HCT116 (cell line): ENCODE results near the gene GLB1L. TPM values are rescaled to one million over a fixed set of nuclear protein-coding genes. Genes with fewer than 3 reads are reported as not detected.
A peak's percentile ranks its signal among the peaks of the same experiment; 100 is the strongest.

Experiments
- ATAC-seq: fragments of 200-7000 bp; cut with Tn5 transposase; 2 replicates; pipeline ENCODE4 v1.9.1; 2020; ENCODE audit warnings: mild to moderate bottlenecking, moderate library complexity
- BruUV-seq: library from RNA; stranded (reverse); fragments of 400-500 nt; replicated peaks from 2 replicates; lab custom pipeline; 2021; lab: Mats Ljungman, UMichigan
- CTCF ChIA-PET: fragments of 300-600 bp; sonication (Branson Sonifier 250); formaldehyde crosslinking; loops from one replicate; lab custom pipeline; 2021; ENCODE audit warnings: antibody characterized with exemption; lab: Charles Lee
- POLR2A ChIA-PET: fragments of 300-600, 350-600 bp; sonication (Branson Sonifier 250); formaldehyde crosslinking; loops from one replicate; lab custom pipeline; 2021; ENCODE audit warnings: antibody characterized with exemption; lab: Charles Lee
- RAD21 ChIA-PET, 2 experiments: fragments of 300-600 bp; sonication (Branson Sonifier 250); formaldehyde crosslinking; loops; one replicate each; lab custom pipeline; 2023; ENCODE audit warnings: low total read pairs in 2 of 2; ENCODE audit not compliant: uncharacterized antibody in 2 of 2, unreplicated experiment in 2 of 2, low non-redundant PET in 1 of 2; lab: Charles Lee
- DNase-seq: peaks from one replicate; pipeline ENCODE4 v3.0.0-alpha.2; 2010; ENCODE audit warnings: low read depth, low spot score
- H2AFZ ChIP-seq: fragments of 200-600 bp; shearing (Covaris generic), sonication (generic); 2 replicates; pipeline ENCODE4 v1.6.1; 2017; ENCODE audit warnings: low read depth, mixed run types, mixed read lengths, antibody characterized with exemption, low read length; ENCODE audit not compliant: poor library complexity, severe bottlenecking
- H3K27ac ChIP-seq: 2 replicates; pipeline ENCODE4 v1.5.1; 2012; ENCODE audit warnings: low read depth, low read length
- H3K27me3 ChIP-seq: fragments of 200-600 bp; sonication (generic); 2 replicates; pipeline ENCODE4 v1.6.1; 2016; ENCODE audit warnings: mixed run types, low read length, mixed read lengths; ENCODE audit not compliant: insufficient read depth
- H3K36me3 ChIP-seq, 2 experiments: fragments of 200-500 bp in 1 of 2; fragments of 200-600 bp in 1 of 2; sonication (Bioruptor generic) in 1 of 2; sonication (generic) in 1 of 2; 2 replicates each; pipeline versions ENCODE4 v1.5.1 to v1.6.1; 2014 to 2016; ENCODE audit warnings: low read length in 2 of 2, inconsistent platforms in 1 of 2, mixed read lengths in 1 of 2, mixed run types in 1 of 2; ENCODE audit not compliant: insufficient read depth in 2 of 2, control insufficient read depth in 1 of 2
- H3K4me1 ChIP-seq, 2 experiments: fragments of 200-600 bp in 1 of 2; sonication (generic) in 1 of 2; 2 replicates each; pipeline versions ENCODE4 v1.5.1 to v1.6.1; 2012 to 2017; ENCODE audit warnings: low read length in 2 of 2, inconsistent platforms in 1 of 2, mild to moderate bottlenecking in 1 of 2, mixed read lengths in 1 of 2, mixed run types in 1 of 2, moderate library complexity in 1 of 2; ENCODE audit not compliant: insufficient read depth in 2 of 2, control insufficient read depth in 1 of 2
- H3K4me2 ChIP-seq: fragments of 200-600 bp; sonication (generic); 2 replicates; pipeline ENCODE4 v1.6.1; 2017; ENCODE audit warnings: mixed run types, low read length, mixed read lengths
- H3K4me3 ChIP-seq, 2 experiments: fragments of 200-600 bp in 1 of 2; sonication (generic) in 1 of 2; replicated peaks in 1 of 2; 2 replicates each; pipeline ENCODE4 v1.5.1; 2011 to 2016; ENCODE audit warnings: low read length in 2 of 2, control low read depth in 1 of 2, low read depth in 1 of 2, mild to moderate bottlenecking in 1 of 2, mixed read lengths in 1 of 2, mixed run types in 1 of 2
- H3K79me2 ChIP-seq: fragments of 200-600 bp; sonication (generic); 2 replicates; pipeline ENCODE4 v1.6.1; 2017; ENCODE audit warnings: mild to moderate bottlenecking, mixed run types, low read length, moderate library complexity, mixed read lengths; ENCODE audit not compliant: insufficient read depth
- H3K9ac ChIP-seq: fragments of 200-600 bp; sonication (generic); 2 replicates; pipeline ENCODE4 v1.6.1; 2016; ENCODE audit warnings: low read length, mixed read lengths
- H3K9me2 ChIP-seq: fragments of 200-600 bp; sonication (generic), shearing (Covaris generic); 2 replicates; pipeline ENCODE4 v1.6.1; 2017; ENCODE audit warnings: mixed run types, mild to moderate bottlenecking, moderate library complexity; ENCODE audit not compliant: insufficient read depth
- H3K9me3 ChIP-seq, 2 experiments: fragments of 200-500 bp in 1 of 2; fragments of 200-600 bp in 1 of 2; sonication (Bioruptor generic) in 1 of 2; sonication (generic) in 1 of 2; 2 replicates each; pipeline ENCODE4 v1.6.1; 2014 to 2017; ENCODE audit warnings: low read length in 2 of 2, mixed read lengths in 2 of 2, inconsistent platforms in 1 of 2, low read depth in 1 of 2, mild to moderate bottlenecking in 1 of 2, mixed run types in 1 of 2, moderate library complexity in 1 of 2; ENCODE audit not compliant: control insufficient read depth in 1 of 2, insufficient read depth in 1 of 2
- H4K20me1 ChIP-seq: fragments of 200-600 bp; sonication (generic), shearing (Covaris generic); 2 replicates; pipeline ENCODE4 v1.6.1; 2017; ENCODE audit warnings: mixed run types, mild to moderate bottlenecking, moderate library complexity; ENCODE audit not compliant: insufficient read depth
- EZH2 ChIP-seq: fragments of 200-600 bp; sonication (generic); IDR thresholded peaks from 2 replicates; pipeline ENCODE4 v1.6.1; 2017; ENCODE audit warnings: antibody characterized with exemption, mixed run types
- POLR2A ChIP-seq: IDR thresholded peaks from 2 replicates; pipeline ENCODE4 v1.7.0; 2011; ENCODE audit warnings: borderline replicate concordance; ENCODE audit not compliant: insufficient read depth, insufficient read length; ENCODE audit errors: extremely low read depth
- POLR2AphosphoS5 ChIP-seq: IDR thresholded peaks from 2 replicates; pipeline ENCODE4 v1.6.1; 2011; ENCODE audit warnings: mild to moderate bottlenecking, low read depth, low read length, moderate library complexity
- SP1 ChIP-seq: IDR thresholded peaks from 2 replicates; pipeline ENCODE4 v1.6.1; 2012; ENCODE audit warnings: low read depth
- YY1 ChIP-seq: IDR thresholded peaks from 2 replicates; pipeline ENCODE4 v1.6.1; 2011; ENCODE audit warnings: low read length, low read depth, moderate library complexity, mild to moderate bottlenecking; ENCODE audit not compliant: insufficient replicate concordance; ENCODE audit errors: extremely low read depth
- intact Hi-C: fragments of 100-400 bp; cut with micrococcal nuclease; formaldehyde crosslinking; loops from 2 replicates; pipeline ENCODE4 v1.10.0; 2022
- total RNA-seq: library from RNA; stranded (reverse); gene quantifications from one replicate; pipeline ENCODE4 v1.2.1, GENCODE V29; 2021; ENCODE audit not compliant: unreplicated experiment
- TF ChIP-seq, protein P1 (sequence below): IDR thresholded peaks from 2 replicates; pipeline ENCODE4 v1.6.1; 2012
- TF ChIP-seq, protein P2 (sequence below): IDR thresholded peaks from 2 replicates; pipeline ENCODE4 v1.6.1; 2012

The GLB1L gene
- total RNA-seq, 1 experiment from 2014 or later = 6.6 TPM

DNA sequence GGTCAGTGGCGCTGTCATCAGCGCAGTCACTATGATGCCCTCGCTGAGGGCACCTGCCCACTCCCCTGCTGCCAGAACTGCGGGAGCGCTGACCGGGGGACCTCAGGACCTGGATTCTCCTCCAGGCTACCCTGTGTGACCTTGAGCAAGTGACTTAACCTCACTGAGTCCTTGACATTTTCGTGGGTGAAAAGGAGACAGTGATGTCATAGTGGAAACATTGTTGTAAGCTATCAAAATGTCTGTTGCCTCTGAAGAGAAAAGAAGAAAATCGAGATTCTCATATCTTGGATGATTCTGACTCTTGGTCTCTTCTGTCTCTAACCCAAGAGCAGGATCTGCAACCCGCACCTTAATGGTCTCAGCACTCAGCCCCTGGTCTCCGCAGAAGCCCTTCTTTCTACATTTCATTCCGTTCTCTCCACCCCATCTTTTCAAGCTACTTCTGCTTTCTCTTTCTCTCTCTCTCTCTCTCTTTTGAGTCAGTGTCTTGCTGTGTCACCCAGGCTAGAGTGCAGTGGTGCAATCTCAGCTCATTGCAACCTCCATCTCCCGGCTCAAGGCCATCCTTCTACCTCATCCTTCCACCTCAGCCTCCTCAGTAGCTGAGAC, 9.5 kb upstream of the GLB1L start:
- H2AFZ ChIP-seq = no peak overlapping the region
- peaks cover 5% of the 10 kb centered on the region; the same call in 1 of the 2 replicates for H3K27me3 ChIP-seq
- BruUV-seq = no TSS peak
- intact Hi-C loops = no loop called here
- POLR2A ChIA-PET = interaction anchor here (1.4 to 1.8 kb wide), 2 partner anchors 10 to 24 kb away, joined by 6 to 7 read pairs; partner anchors contain the start of genes DNAJB2, GLB1L and STK16
- peak overlapping the region; percentile 33; the same call in 1 of the 2 replicates for H3K9ac ChIP-seq
- no peaks in the 10 kb centered on the region for H4K20me1 ChIP-seq
- no peak for DNase-seq
- H3K4me1 ChIP-seq = peaks cover 17 to 44% of the 10 kb centered on the region in 2 experiments
- H3K4me2 ChIP-seq = peak overlapping the region; percentile 97
- ATAC-seq = no peak
- peak overlapping the region; percentile 12; the same call in 1 of the 2 replicates for H3K27ac ChIP-seq
- no peaks in the 10 kb centered on the region for H3K9me2 ChIP-seq
- TF ChIP-seq, protein P1, sequence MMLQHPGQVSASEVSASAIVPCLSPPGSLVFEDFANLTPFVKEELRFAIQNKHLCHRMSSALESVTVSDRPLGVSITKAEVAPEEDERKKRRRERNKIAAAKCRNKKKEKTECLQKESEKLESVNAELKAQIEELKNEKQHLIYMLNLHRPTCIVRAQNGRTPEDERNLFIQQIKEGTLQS = no peak
- 0 out of 2 replicates have a peak, but pooled peaks have one; percentile 50 for TF ChIP-seq EZH2
- TF ChIP-seq, protein P2, sequence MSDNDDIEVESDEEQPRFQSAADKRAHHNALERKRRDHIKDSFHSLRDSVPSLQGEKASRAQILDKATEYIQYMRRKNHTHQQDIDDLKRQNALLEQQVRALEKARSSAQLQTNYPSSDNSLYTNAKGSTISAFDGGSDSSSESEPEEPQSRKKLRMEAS = no peak
- TF ChIP-seq, all 23 proteins: peak for 1
- peaks cover 20% of the 10 kb centered on the region; the same call in 1 of the 2 replicates for H3K79me2 ChIP-seq
- H3K9me3 ChIP-seq = no peaks in the 10 kb centered on the region
- peaks cover 0 to 3% of the 10 kb centered on the region in 2 experiments; a peak in 1 of 4 replicates for H3K36me3 ChIP-seq
- RAD21 ChIA-PET = no interaction called here
- H3K4me3 ChIP-seq = peak overlapping the region; percentile 69 to 84
- CTCF ChIA-PET = interaction anchor here (1.9 kb wide), 1 partner anchor 22 kb away, joined by 6 read pairs; no protein-coding TSS in a partner anchor

DNA sequence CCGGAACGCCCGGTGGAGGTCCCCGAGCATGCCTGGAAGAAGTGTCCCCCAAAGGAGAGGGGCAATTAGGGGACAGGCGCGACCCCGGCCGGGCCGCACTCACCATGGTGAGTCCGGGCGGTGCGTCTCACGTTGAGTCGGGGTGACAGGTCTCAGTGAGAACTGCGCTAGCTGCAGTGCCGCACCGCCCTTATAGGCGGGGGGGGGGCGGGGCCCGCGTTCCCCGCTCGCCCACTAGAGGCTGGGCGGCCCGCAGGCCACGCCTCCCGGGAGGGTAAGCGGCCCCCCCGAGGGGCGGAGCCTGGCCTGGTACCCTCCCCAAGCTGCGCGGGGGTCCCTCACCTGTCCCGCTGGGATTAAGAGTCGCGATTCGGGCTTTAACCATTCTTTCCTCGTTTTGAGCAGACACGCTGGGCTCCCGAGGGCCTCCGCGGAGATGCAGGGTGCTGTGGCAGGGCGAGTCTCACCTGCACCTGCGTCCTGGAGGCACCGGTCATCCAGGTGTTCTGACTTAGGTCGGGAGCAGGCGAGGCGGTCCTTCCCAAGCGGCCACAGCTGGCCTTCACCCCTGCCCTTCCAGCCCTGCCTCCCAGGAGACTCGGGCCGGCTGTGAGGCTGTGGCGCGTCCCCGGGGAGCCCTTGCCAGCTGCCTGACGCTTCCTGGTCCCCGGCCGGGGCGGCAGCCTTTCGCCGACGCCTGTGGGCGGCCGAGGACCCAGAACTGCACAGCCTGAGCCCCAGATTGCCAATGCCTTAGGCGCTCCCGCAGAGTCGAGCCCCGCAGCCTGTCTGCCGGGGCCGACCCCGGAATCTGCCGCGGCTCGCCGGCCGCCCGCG, 8.7 kb upstream of the GLB1L start, which contains the start of gene TUBA4A:
Gene TUBA4A, minus strand, starts transcription at position 166 of the 837 bp plus-strand sequence. Its CDS starts 60 bp downstream, at position 106.
- Histone ChIP-seq H3K79me2 (peaks cover 20% of the 10 kb centered on the region; the same call in 1 of the 2 replicates), H3K9ac (peak within 1 kb of the TSS; percentile 77), H4K20me1 (no peaks in the 10 kb centered on the region), H3K4me3 (peak within 1 kb of the TSS; percentile 69 to 84), H3K9me2 (no peaks in the 10 kb centered on the region), H3K27me3 (peaks cover 5% of the 10 kb centered on the region; the same call in 1 of the 2 replicates), H3K4me2 (peak within 1 kb of the TSS; percentile 97), H3K9me3 (no peaks in the 10 kb centered on the region), H3K27ac (peak within 1 kb of the TSS; percentile 55), H2AFZ (peak within 1 kb of the TSS; percentile 74), H3K36me3 (peaks cover 0 to 3% of the 10 kb centered on the region in 2 experiments; a peak in 1 of 4 replicates), H3K4me1 (peaks cover 25 to 52% of the 10 kb centered on the region in 2 experiments)
- RAD21 ChIA-PET = interaction anchor here in 1 of 2 experiments (0.6 kb wide), 1 partner anchor 41 kb away, joined by 3 read pairs; no protein-coding TSS in a partner anchor
- peak; percentile 49 for DNase-seq
- intact Hi-C loops = loop anchor here (2.0 kb wide), 1 partner anchor 41 kb away; no protein-coding TSS in a partner anchor
- CTCF ChIA-PET = interaction anchor here (0.9 to 1.9 kb wide), 2 partner anchors 23 to 25 kb away, joined by 3 to 6 read pairs; partner anchors contain the start of gene DNAJB2
- POLR2A ChIA-PET = interaction anchor here (0.9 to 1.8 kb wide), 4 partner anchors 9 to 41 kb away, joined by 3 to 7 read pairs (median 6); partner anchors contain the start of genes DNAJB2, GLB1L and STK16
- ATAC-seq = peak; percentile 87
- TF ChIP-seq POLR2AphosphoS5 (peak; percentile 98), SP1 (no peak), POLR2A (peak; percentile 96), YY1 (peak; percentile 16)
- BruUV-seq = no TSS peak
